ENCODE data around the gene SLC6A17. TPM values are rescaled to one million over a fixed set of nuclear protein-coding genes. Genes with fewer than 3 reads are reported as not detected.

SLC6A17 gene
- total and polyA plus RNA-seq, 9 donors, result 0.03 to 0.15 (median 0.05) TPM; not detected in 3

GRCh38 chr1:110159168-110159567 lies 8.9 kb downstream of the SLC6A17 start:
- Histone ChIP-seq H3K4me3 (no peak overlapping the region), H3K9me3 (no peaks in the 10 kb centered on the region), H3K27me3 (no peaks in the 10 kb centered on the region), H3K27ac (no peak overlapping the region), H3K4me1 (ENCODE audit: insufficient read depth) (no peaks in the 10 kb centered on the region), H3K36me3 (no peaks in the 10 kb centered on the region)
- no peak for DNase-seq
- TF ChIP-seq POLR2A (IDR thresholded peaks at IDR 0.05), result no peak
- no peak for TF ChIP-seq EP300 (IDR thresholded peaks at IDR 0.05)
- no peak for TF ChIP-seq CTCF (IDR thresholded peaks at IDR 0.05)
- 30 to 44% (median 41%) methylated on average over 2 of the region's 2 CpGs for WGBS, 3 donors
- intact Hi-C loops (cut with DNase I), result no loop called here

- H3K4me1 ChIP-seq (ENCODE audit: insufficient read depth), result no peaks in the 10 kb centered on the region
- TF ChIP-seq EP300 (IDR thresholded peaks at IDR 0.05) (no peak), CTCF (IDR thresholded peaks at IDR 0.05) (no peak), POLR2A (IDR thresholded peaks at IDR 0.05) (no peak)
- H3K27me3 ChIP-seq, result no peaks in the 10 kb centered on the region
- H3K36me3 ChIP-seq, result no peaks in the 10 kb centered on the region
- H3K27ac ChIP-seq, result no peak overlapping the region
- DNase-seq, result no peak
- intact Hi-C loops (cut with DNase I), result no loop called here
- WGBS, 3 donors, result 65 to 73% (median 70%) methylated on average over 10 of the region's 10 CpGs
- H3K9me3 ChIP-seq, result no peaks in the 10 kb centered on the region
- H3K4me3 ChIP-seq, result no peak overlapping the region
These were observed 10.3 kb downstream of the SLC6A17 start for GRCh38 chr1:110160538-110161100.

- no peaks in the 10 kb centered on the region for H3K4me1 ChIP-seq (ENCODE audit: insufficient read depth)
- WGBS, 3 donors, result 77 to 82% (median 77%) methylated on average over 3 of the region's 3 CpGs
- H3K4me3 ChIP-seq, result no peak overlapping the region
- intact Hi-C loops (cut with DNase I), result no loop called here
- no peak overlapping the region for H3K27ac ChIP-seq
- no peaks in the 10 kb centered on the region for H3K9me3 ChIP-seq
- no peaks in the 10 kb centered on the region for H3K36me3 ChIP-seq
- no peak for DNase-seq
- no peak for TF ChIP-seq EP300 (IDR thresholded peaks at IDR 0.05)
- TF ChIP-seq CTCF (IDR thresholded peaks at IDR 0.05), result no peak
- no peak for TF ChIP-seq POLR2A (IDR thresholded peaks at IDR 0.05)
- H3K27me3 ChIP-seq, result no peaks in the 10 kb centered on the region
These were observed 10.9 kb downstream of the SLC6A17 start for GRCh38 chr1:110161165-110161564.

GRCh38 chr1:110161849-110162248 lies 11.6 kb downstream of the SLC6A17 start:
- TF ChIP-seq EP300 (IDR thresholded peaks at IDR 0.05), result no peak
- no peak for TF ChIP-seq CTCF (IDR thresholded peaks at IDR 0.05)
- TF ChIP-seq POLR2A (IDR thresholded peaks at IDR 0.05), result no peak
- WGBS, 3 donors, result 75 to 82% (median 79%) methylated on average over 11 of the region's 11 CpGs
- H3K27ac ChIP-seq, result no peak overlapping the region

More at GRCh38 chr1:110161849-110162248, 11.6 kb downstream of the SLC6A17 start:
- Histone ChIP-seq H3K9me3 (no peaks in the 10 kb centered on the region), H3K27me3 (no peaks in the 10 kb centered on the region), H3K36me3 (no peaks in the 10 kb centered on the region), H3K4me3 (no peak overlapping the region), H3K4me1 (ENCODE audit: insufficient read depth) (no peaks in the 10 kb centered on the region)
- no peak for DNase-seq
- intact Hi-C loops (cut with DNase I), result no loop called here
